Neural progenitor cell (in vitro differentiated cells): ENCODE data around the gene SCN8A. TPM values are rescaled to one million over a fixed set of nuclear protein-coding genes. Genes with fewer than 3 reads are reported as not detected.
"Not testable (repeated sequence)": the region's sequence is repeated elsewhere in the genome, so short reads cannot be mapped to it uniquely, and the experiment has no call there.

ENCODE experiments used
- DNase-seq: peaks from one replicate; pipeline ENCODE4 v3.0.0-alpha.2; 2016; ENCODE audit warnings: low spot score
- H2AFZ ChIP-seq: fragments of 200-600 bp; sonication (generic); replicated peaks from 2 replicates; pipeline ENCODE4 v1.6.1; 2016; ENCODE audit warnings: antibody characterized with exemption
- H3F3A ChIP-seq: fragments of 200-600 bp; sonication (generic); 2 replicates; pipeline ENCODE4 v1.6.1; 2016; ENCODE audit warnings: antibody characterized with exemption, low read depth
- H3K27ac ChIP-seq: fragments of 200-600 bp; sonication (generic); 2 replicates; pipeline ENCODE4 v1.5.1; 2016; ENCODE audit warnings: mild to moderate bottlenecking
- H3K27me3 ChIP-seq: fragments of 200-600 bp; sonication (generic); 2 replicates; pipeline ENCODE4 v1.6.1; 2016; ENCODE audit warnings: mild to moderate bottlenecking, moderate library complexity
- H3K36me3 ChIP-seq: fragments of 200-600 bp; sonication (generic); 2 replicates; pipeline ENCODE4 v1.5.1; 2016
- H3K4me1 ChIP-seq: fragments of 200-600 bp; sonication (generic); 2 replicates; pipeline ENCODE4 v1.6.1; 2016; ENCODE audit warnings: mixed run types
- H3K4me2 ChIP-seq: fragments of 200-600 bp; sonication (generic); 2 replicates; pipeline ENCODE4 v1.6.1; 2016
- H3K4me3 ChIP-seq: fragments of 200-600 bp; sonication (generic); 2 replicates; pipeline ENCODE4 v1.5.1; 2016
- H3K79me2 ChIP-seq: fragments of 200-600 bp; sonication (generic); 2 replicates; pipeline ENCODE4 v1.6.1; 2016; ENCODE audit warnings: low read depth
- H3K9ac ChIP-seq: fragments of 200-600 bp; sonication (generic); 2 replicates; pipeline ENCODE4 v1.6.1; 2016
- H3K9me3 ChIP-seq: fragments of 200-600 bp; sonication (generic); 2 replicates; pipeline ENCODE4 v1.5.1; 2016; ENCODE audit warnings: low read depth
- H4K20me1 ChIP-seq: fragments of 200-600 bp; sonication (generic); 2 replicates; pipeline ENCODE4 v1.6.1; 2016; ENCODE audit warnings: low read depth
- H3K27ac Mint-ChIP-seq: 3 replicates; pipeline ENCODE4 v1.8.0; 2021; ENCODE audit warnings: mixed read lengths
- H3K27me3 Mint-ChIP-seq: 2 replicates; pipeline ENCODE4 v1.8.0; 2022; ENCODE audit warnings: low read depth, mild to moderate bottlenecking, inconsistent platforms, moderate library complexity, mixed read lengths; ENCODE audit not compliant: insufficient read depth
- H3K36me3 Mint-ChIP-seq: 3 replicates; pipeline ENCODE4 v1.8.0; 2021; ENCODE audit warnings: mixed read lengths
- H3K4me1 Mint-ChIP-seq: 3 replicates; pipeline ENCODE4 v1.8.0; 2021; ENCODE audit warnings: mixed read lengths
- H3K4me3 Mint-ChIP-seq: 3 replicates; pipeline ENCODE4 v1.8.0; 2021; ENCODE audit warnings: mild to moderate bottlenecking, moderate library complexity, mixed read lengths
- H3K9me3 Mint-ChIP-seq: 3 replicates; pipeline ENCODE4 v1.8.0; 2020; ENCODE audit warnings: mixed read lengths
- EZH2 ChIP-seq: fragments of 200-600 bp; sonication (generic); IDR thresholded peaks from 2 replicates; pipeline ENCODE4 v1.6.1; 2017; ENCODE audit warnings: antibody characterized with exemption, mild to moderate bottlenecking, moderate library complexity
- EZH2phosphoT487 ChIP-seq: fragments of 200-600 bp; sonication (generic); IDR thresholded peaks from 2 replicates; pipeline ENCODE4 v1.6.1; 2017; ENCODE audit warnings: antibody characterized with exemption
- total RNA-seq: library from RNA; depleted of rRNA; stranded (reverse); fragments of >200 nt; gene quantifications from 2 replicates; pipeline ENCODE4 v1.2.3, GENCODE V29; 2015; ENCODE audit warnings: low replicate concordance
- TF ChIP-seq, protein P1 (sequence below): fragments of 200-600 bp; sonication (generic); IDR thresholded peaks from 2 replicates; pipeline ENCODE4 v1.5.1; 2017; ENCODE audit warnings: antibody characterized with exemption, mild to moderate bottlenecking

SCN8A gene
- total RNA-seq, 1 donor from 2014 or later: 14.2 TPM

DNA sequence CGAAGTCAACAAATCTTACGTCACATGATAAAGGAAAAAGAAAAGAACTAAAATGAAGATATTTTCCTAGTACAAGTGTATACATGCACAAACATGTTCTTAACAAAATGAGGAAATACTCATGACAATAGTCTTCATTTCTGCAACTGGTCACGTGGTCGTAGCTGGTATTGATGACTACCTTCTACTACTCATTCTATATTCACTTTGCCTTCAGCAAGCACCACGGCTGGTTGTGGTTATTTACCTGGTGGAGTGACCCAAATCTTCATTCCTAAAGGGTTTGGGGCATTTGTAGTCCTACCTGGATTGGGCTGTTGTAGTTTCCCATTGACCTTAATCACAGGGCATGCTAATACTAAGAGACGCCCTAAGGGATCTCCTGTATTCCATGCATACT is 206.3 kb downstream of the SCN8A start:
- H3K4me3 Mint-ChIP-seq: no peak overlapping the region

DNA sequence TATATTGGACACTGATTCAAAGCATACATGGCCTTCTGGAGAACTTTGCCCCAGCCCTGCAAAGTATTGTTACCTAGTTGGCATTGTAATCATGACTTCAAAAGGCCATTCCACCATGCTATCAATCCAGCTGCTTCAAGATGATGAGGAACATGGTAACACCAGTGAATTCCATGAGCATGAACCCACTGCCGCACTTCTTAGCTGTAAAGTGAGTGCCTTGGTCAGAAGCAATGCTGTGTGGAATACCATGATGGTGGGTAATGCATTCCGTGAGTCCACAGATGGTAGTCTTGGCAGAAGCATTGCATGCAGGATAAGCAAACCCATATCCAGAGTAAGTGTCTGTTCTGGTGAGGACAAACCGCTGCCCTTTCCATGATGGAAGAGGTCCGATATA is 207.0 kb downstream of the SCN8A start:
- not testable (repeated sequence) for H4K20me1 ChIP-seq, H3K27ac Mint-ChIP-seq, H3K4me3 ChIP-seq, H3K4me1 Mint-ChIP-seq, H3K27me3 ChIP-seq, H3K9me3 ChIP-seq, DNase-seq, H3K36me3 ChIP-seq, H3K4me3 Mint-ChIP-seq, H3K27ac ChIP-seq, H3K4me2 ChIP-seq, H3K9me3 Mint-ChIP-seq, H3F3A ChIP-seq, H3K27me3 Mint-ChIP-seq, H3K79me2 ChIP-seq, H3K9ac ChIP-seq, H2AFZ ChIP-seq
- H3K36me3 Mint-ChIP-seq: peaks cover 46% of the 10 kb centered on the region
- peaks cover 13% of the 10 kb centered on the region for H3K4me1 ChIP-seq

More for the DNA sequence above, 206.3 kb downstream of the SCN8A start:
- H3K4me1 ChIP-seq: peaks cover 9% of the 10 kb centered on the region
- no peaks in the 10 kb centered on the region for H3K9me3 ChIP-seq
- no peak overlapping the region for H3K27ac ChIP-seq
- no peak overlapping the region for H3K9ac ChIP-seq
- H3F3A ChIP-seq: peaks cover 6% of the 10 kb centered on the region
- no peaks in the 10 kb centered on the region for H3K79me2 ChIP-seq
- H3K27me3 ChIP-seq: no peaks in the 10 kb centered on the region
- no peak for DNase-seq
- peaks cover 46% of the 10 kb centered on the region for H3K36me3 Mint-ChIP-seq
- no peak overlapping the region for H2AFZ ChIP-seq
- no peaks in the 10 kb centered on the region for H4K20me1 ChIP-seq
- no peak overlapping the region for H3K4me2 ChIP-seq
- no peak for TF ChIP-seq EZH2
- TF ChIP-seq, protein P1, sequence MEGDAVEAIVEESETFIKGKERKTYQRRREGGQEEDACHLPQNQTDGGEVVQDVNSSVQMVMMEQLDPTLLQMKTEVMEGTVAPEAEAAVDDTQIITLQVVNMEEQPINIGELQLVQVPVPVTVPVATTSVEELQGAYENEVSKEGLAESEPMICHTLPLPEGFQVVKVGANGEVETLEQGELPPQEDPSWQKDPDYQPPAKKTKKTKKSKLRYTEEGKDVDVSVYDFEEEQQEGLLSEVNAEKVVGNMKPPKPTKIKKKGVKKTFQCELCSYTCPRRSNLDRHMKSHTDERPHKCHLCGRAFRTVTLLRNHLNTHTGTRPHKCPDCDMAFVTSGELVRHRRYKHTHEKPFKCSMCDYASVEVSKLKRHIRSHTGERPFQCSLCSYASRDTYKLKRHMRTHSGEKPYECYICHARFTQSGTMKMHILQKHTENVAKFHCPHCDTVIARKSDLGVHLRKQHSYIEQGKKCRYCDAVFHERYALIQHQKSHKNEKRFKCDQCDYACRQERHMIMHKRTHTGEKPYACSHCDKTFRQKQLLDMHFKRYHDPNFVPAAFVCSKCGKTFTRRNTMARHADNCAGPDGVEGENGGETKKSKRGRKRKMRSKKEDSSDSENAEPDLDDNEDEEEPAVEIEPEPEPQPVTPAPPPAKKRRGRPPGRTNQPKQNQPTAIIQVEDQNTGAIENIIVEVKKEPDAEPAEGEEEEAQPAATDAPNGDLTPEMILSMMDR: no peak
- no peak for TF ChIP-seq EZH2phosphoT487
- H3K4me3 ChIP-seq: no peak overlapping the region
- H3K9me3 Mint-ChIP-seq: no peaks in the 10 kb centered on the region
- no peaks in the 10 kb centered on the region for H3K36me3 ChIP-seq
- H3K27me3 Mint-ChIP-seq: peaks cover 5% of the 10 kb centered on the region
- no peaks in the 10 kb centered on the region for H3K4me1 Mint-ChIP-seq
- no peak overlapping the region for H3K27ac Mint-ChIP-seq

DNA sequence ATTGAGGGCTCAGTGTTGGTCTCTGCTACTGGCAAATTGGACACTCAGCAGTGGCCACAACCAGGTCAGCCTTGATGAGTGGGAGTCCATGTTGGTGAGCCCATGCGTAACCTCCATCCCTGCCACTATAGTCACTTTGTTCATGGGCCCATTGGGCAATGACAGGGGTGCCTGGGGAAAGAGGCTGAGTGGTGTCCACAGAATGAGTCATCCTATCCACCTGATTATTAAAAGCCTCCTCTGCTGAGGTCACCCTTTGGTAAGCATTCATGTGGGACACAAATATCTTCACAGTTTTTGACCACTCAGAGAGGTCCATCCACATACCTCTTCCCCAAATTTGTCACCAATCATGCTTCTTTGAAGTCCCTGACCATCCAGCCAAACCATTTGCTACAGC is 207.5 kb downstream of the SCN8A start:
- peaks cover 45% of the 10 kb centered on the region for H3K36me3 Mint-ChIP-seq
- H3K4me2 ChIP-seq: no peak overlapping the region
- H3K36me3 ChIP-seq: no peaks in the 10 kb centered on the region

DNA sequence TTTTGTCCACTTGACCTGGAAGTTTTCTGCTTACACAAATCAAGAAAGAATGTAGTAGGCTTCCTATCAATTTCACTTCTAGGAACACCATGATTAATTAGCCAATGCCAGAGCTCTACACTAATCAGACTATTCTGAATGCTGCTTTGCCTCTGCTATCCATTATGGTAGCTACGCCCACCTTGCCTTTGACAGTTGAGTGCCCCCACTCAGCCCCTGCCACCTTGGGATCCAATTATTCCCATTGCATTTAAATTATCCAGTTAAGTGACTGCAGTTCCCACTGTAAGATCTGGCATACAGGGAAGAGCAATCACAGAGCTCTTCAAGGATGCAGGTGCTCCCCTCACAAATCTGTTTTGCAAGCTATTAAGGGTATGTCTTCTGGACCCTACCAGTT is 210.0 kb downstream of the SCN8A start:
- Histone ChIP-seq H3K4me2 (no peak overlapping the region), H4K20me1 (no peaks in the 10 kb centered on the region)
- no peak overlapping the region for H3K27ac Mint-ChIP-seq

More for the DNA sequence above, 207.5 kb downstream of the SCN8A start:
- no peaks in the 10 kb centered on the region for H3K27me3 ChIP-seq
- no peak overlapping the region for H3K4me3 ChIP-seq
- no peak overlapping the region for H3K9ac ChIP-seq
- H3K4me3 Mint-ChIP-seq: no peak overlapping the region
- no peak overlapping the region for H3K27ac Mint-ChIP-seq
- peaks cover 9% of the 10 kb centered on the region for H3F3A ChIP-seq
- no peak overlapping the region for H2AFZ ChIP-seq
- peaks cover 5% of the 10 kb centered on the region for H3K27me3 Mint-ChIP-seq
- no peaks in the 10 kb centered on the region for H3K79me2 ChIP-seq
- peaks cover 13% of the 10 kb centered on the region for H3K4me1 ChIP-seq
- no peaks in the 10 kb centered on the region for H3K9me3 Mint-ChIP-seq
- H4K20me1 ChIP-seq: no peaks in the 10 kb centered on the region
- no peaks in the 10 kb centered on the region for H3K9me3 ChIP-seq
- H3K27ac ChIP-seq: no peak overlapping the region
- no peaks in the 10 kb centered on the region for H3K4me1 Mint-ChIP-seq
- TF ChIP-seq, protein P1: no peak
- TF ChIP-seq EZH2phosphoT487 (no peak), EZH2 (no peak)
- DNase-seq: no peak

More for the DNA sequence above, 210.0 kb downstream of the SCN8A start:
- H2AFZ ChIP-seq: no peak overlapping the region
- H3K36me3 ChIP-seq: no peaks in the 10 kb centered on the region
- H3K79me2 ChIP-seq: no peaks in the 10 kb centered on the region
- no peak overlapping the region for H3K27ac ChIP-seq
- H3F3A ChIP-seq: peaks cover 9% of the 10 kb centered on the region
- H3K4me1 Mint-ChIP-seq: no peaks in the 10 kb centered on the region
- H3K9ac ChIP-seq: no peak overlapping the region
- no peaks in the 10 kb centered on the region for H3K9me3 ChIP-seq
- TF ChIP-seq EZH2phosphoT487: no peak
- TF ChIP-seq, protein P1: no peak
- H3K4me3 Mint-ChIP-seq: no peak overlapping the region
- DNase-seq: no peak
- H3K4me1 ChIP-seq: peaks cover 13% of the 10 kb centered on the region
- peaks cover 36% of the 10 kb centered on the region for H3K36me3 Mint-ChIP-seq
- H3K27me3 ChIP-seq: no peaks in the 10 kb centered on the region
- H3K4me3 ChIP-seq: no peak overlapping the region
- no peaks in the 10 kb centered on the region for H3K9me3 Mint-ChIP-seq
- peaks cover 5% of the 10 kb centered on the region for H3K27me3 Mint-ChIP-seq
